Fibroblast of peridontal ligament (primary cell): ENCODE measurements around the gene RXYLT1.

Source experiments
- DNase-seq: peaks from one replicate; pipeline ENCODE4 v3.0.0-alpha.2; 2010; ENCODE audit errors: extremely low read depth

The RXYLT1 gene

GRCh38 chr12:63843254-63843720 lies 63.6 kb downstream of the RXYLT1 start:
- no peak for DNase-seq

GRCh38 chr12:63843721-63844390 lies 64.1 kb downstream of the RXYLT1 start:
- peak; percentile 94 for DNase-seq

GRCh38 chr12:63844391-63845341 lies 65.0 kb downstream of the RXYLT1 start, which contains the start of gene SRGAP1:
TSS of gene SRGAP1 (plus strand) at chr12:63844700. CDS start at chr12:63844817, 117 bp downstream.
- DNase-seq, result peak; percentile 86

- peak; percentile 58 for DNase-seq
Observed at GRCh38 chr12:63845726-63846125, 66.0 kb downstream of the RXYLT1 start.

GRCh38 chr12:63846238-63846967 lies 66.7 kb downstream of the RXYLT1 start:
- peak; percentile 30 for DNase-seq

GRCh38 chr12:63848450-63848849 lies 68.7 kb downstream of the RXYLT1 start:
- DNase-seq, result no peak

- DNase-seq, result peak; percentile 45
Observed at GRCh38 chr12:63849106-63849620, 69.5 kb downstream of the RXYLT1 start.

GRCh38 chr12:63849641-63850040 lies 69.9 kb downstream of the RXYLT1 start:
- no peak for DNase-seq

GRCh38 chr12:63853978-63854377 lies 74.3 kb downstream of the RXYLT1 start:
- no peak for DNase-seq

GRCh38 chr12:63855299-63855698 lies 75.6 kb downstream of the RXYLT1 start:
- no peak for DNase-seq

- peak; percentile 77 for DNase-seq
Observed at GRCh38 chr12:63857771-63858670, 78.3 kb downstream of the RXYLT1 start.
